WTC11 (cell line): ENCODE results near the gene KLHL40. TPM values are rescaled to one million over a fixed set of nuclear protein-coding genes. Genes with fewer than 3 reads are reported as not detected.

Experiments used
- ATAC-seq: fragments of 200-7000 bp; cut with Tn5 transposase; 2 replicates; pipeline ENCODE4 v1.10.0; 2021; ENCODE audit warnings: mild to moderate bottlenecking, moderate library complexity
- CTCF ChIA-PET: fragments of 300-600 bp; sonication (Branson Sonifier 250); formaldehyde crosslinking; loops from one replicate; lab custom pipeline; 2021; ENCODE audit warnings: antibody characterized with exemption; lab: Charles Lee
- POLR2A ChIA-PET: fragments of 350-600 bp; sonication (Branson Sonifier 250); formaldehyde crosslinking; loops from one replicate; lab custom pipeline; 2021; ENCODE audit warnings: antibody characterized with exemption; lab: Charles Lee
- DNase-seq: peaks from one replicate; pipeline ENCODE4 v3.0.0; 2021; ENCODE audit warnings: low spot score
- H3K27ac Mint-ChIP-seq: 2 replicates; pipeline ENCODE4 v1.8.0; 2021; ENCODE audit warnings: mixed read lengths
- H3K27me3 Mint-ChIP-seq: 2 replicates; pipeline ENCODE4 v1.8.0; 2021; ENCODE audit warnings: low read depth, mild to moderate bottlenecking, moderate library complexity, mixed read lengths
- H3K36me3 Mint-ChIP-seq: 2 replicates; pipeline ENCODE4 v1.8.0; 2021; ENCODE audit warnings: mixed read lengths
- H3K4me1 Mint-ChIP-seq: 2 replicates; pipeline ENCODE4 v1.8.0; 2022; ENCODE audit warnings: mixed read lengths
- H3K4me3 Mint-ChIP-seq: 2 replicates; pipeline ENCODE4 v1.8.0; 2021; ENCODE audit warnings: mild to moderate bottlenecking, moderate library complexity, mixed read lengths
- H3K9me3 Mint-ChIP-seq: 2 replicates; pipeline ENCODE4 v1.8.0; 2021; ENCODE audit warnings: mixed read lengths
- CBFB ChIP-seq: sonication (generic); formaldehyde crosslinking; IDR thresholded peaks from 2 replicates; pipeline ENCODE4 v1.8.1; 2022; ENCODE audit warnings: mild to moderate bottlenecking, low read depth, missing genetic modification reagents
- FOXJ3 ChIP-seq: sonication (generic); formaldehyde crosslinking; IDR thresholded peaks from 2 replicates; pipeline ENCODE4 v1.9.0; 2021; ENCODE audit warnings: missing genetic modification reagents, mild to moderate bottlenecking, borderline replicate concordance
- MYBL2 ChIP-seq: sonication (generic); formaldehyde crosslinking; IDR thresholded peaks from 2 replicates; pipeline ENCODE4 v1.8.1; 2023; ENCODE audit warnings: mild to moderate bottlenecking, moderate library complexity, missing genetic modification reagents
- NFATC4 ChIP-seq: fragments of 250-450 bp; sonication (Bioruptor Pico); IDR thresholded peaks from 2 replicates; pipeline ENCODE4 v1.9.0; 2021; ENCODE audit warnings: mild to moderate bottlenecking
- NFE2L1 ChIP-seq: sonication (generic); formaldehyde crosslinking; IDR thresholded peaks from 2 replicates; pipeline ENCODE4 v1.8.1; 2023; ENCODE audit warnings: missing genetic modification reagents
- NR1H2 ChIP-seq: sonication (generic); formaldehyde crosslinking; IDR thresholded peaks from 2 replicates; pipeline ENCODE4 v1.9.0; 2021; ENCODE audit warnings: mild to moderate bottlenecking, moderate library complexity, missing genetic modification reagents
- NR2C2 ChIP-seq: sonication (generic); formaldehyde crosslinking; IDR thresholded peaks from 2 replicates; pipeline ENCODE4 v1.8.0; 2022; ENCODE audit warnings: mild to moderate bottlenecking, missing genetic modification reagents
- SOX15 ChIP-seq: fragments of 250-450 bp; sonication (Bioruptor Pico); IDR thresholded peaks from 2 replicates; pipeline ENCODE4 v1.9.0; 2021; ENCODE audit warnings: mild to moderate bottlenecking
- TEAD1 ChIP-seq: sonication (generic); formaldehyde crosslinking; IDR thresholded peaks from 2 replicates; pipeline ENCODE4 v1.8.0; 2022; ENCODE audit warnings: mild to moderate bottlenecking, missing genetic modification reagents
- TEAD4 ChIP-seq: sonication (generic); formaldehyde crosslinking; IDR thresholded peaks from 2 replicates; pipeline ENCODE4 v1.8.0; 2022; ENCODE audit warnings: mild to moderate bottlenecking, missing genetic modification reagents
- ZNF232 ChIP-seq: sonication (generic); formaldehyde crosslinking; IDR thresholded peaks from 2 replicates; pipeline ENCODE4 v1.8.0; 2022; ENCODE audit warnings: mild to moderate bottlenecking, missing genetic modification reagents
- ZNF671 ChIP-seq: fragments of 250-450 bp; sonication (Bioruptor Pico); IDR thresholded peaks from 2 replicates; pipeline ENCODE4 v1.8.0; 2021; ENCODE audit warnings: mild to moderate bottlenecking
- total RNA-seq: library from RNA; stranded (reverse); gene quantifications from 3 replicates; pipeline ENCODE4 v1.2.3, GENCODE V29; 2021
- TF ChIP-seq, protein P1 (sequence below): fragments of 250-450 bp; sonication (Bioruptor Pico); conservative IDR thresholded peaks from 2 replicates; pipeline ENCODE4 v1.9.0; 2021; ENCODE audit warnings: mild to moderate bottlenecking
- TF ChIP-seq, protein P2 (sequence below): fragments of 200-600 bp; IDR thresholded peaks from 2 replicates; pipeline ENCODE4 v1.8.0; 2022; ENCODE audit warnings: antibody characterized with exemption
- TF ChIP-seq, protein P3 (sequence below): fragments of 250-450 bp; sonication (Bioruptor Pico); IDR thresholded peaks from 2 replicates; pipeline ENCODE4 v1.8.0; 2021; ENCODE audit warnings: mild to moderate bottlenecking
- TF ChIP-seq, protein P4 (sequence below): fragments of 250-450 bp; sonication (Bioruptor Pico); IDR thresholded peaks from 2 replicates; pipeline ENCODE4 v1.9.0; 2021; ENCODE audit warnings: mild to moderate bottlenecking
- TF ChIP-seq, protein P5 (sequence below): fragments of 250-450 bp; sonication (Bioruptor Pico); IDR thresholded peaks from 2 replicates; pipeline ENCODE4 v2.1.2; 2022; ENCODE audit warnings: mild to moderate bottlenecking, moderate library complexity
- TF ChIP-seq, protein P6 (sequence below): fragments of 250-450 bp; sonication (Bioruptor Pico); IDR thresholded peaks from 2 replicates; pipeline ENCODE4 v1.9.0; 2021; ENCODE audit warnings: mild to moderate bottlenecking, borderline replicate concordance

KLHL40 gene
- total RNA-seq, 1 experiment from 2014 or later = not detected

DNA sequence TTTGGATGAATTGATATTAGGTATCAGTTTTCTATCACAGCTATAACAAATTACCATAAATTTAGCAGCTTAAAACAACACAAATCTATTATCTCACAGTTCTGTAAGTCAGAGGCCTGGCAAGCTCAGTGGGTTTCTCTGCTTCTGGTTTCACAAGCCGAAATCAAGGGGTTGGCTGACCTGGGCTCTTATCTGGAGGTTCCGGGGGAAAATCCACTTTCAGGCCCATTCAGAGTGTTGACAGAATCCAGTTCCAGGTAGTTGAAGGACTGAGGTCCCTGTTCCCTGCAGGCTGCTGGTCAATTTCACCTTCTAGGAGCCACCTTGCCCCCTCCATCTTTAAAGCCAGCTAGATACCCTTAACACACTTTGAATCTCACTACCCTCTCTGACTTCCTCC lies 28.4 kb downstream of the KLHL40 start (continued):
- TF ChIP-seq NR2C2 (no peak), CBFB (CRISPR knock-in tag) (no peak), NFATC4 (no peak), FOXJ3 (no peak), NFE2L1 (no peak), TEAD1 (CRISPR knock-in tag) (no peak), MYBL2 (CRISPR knock-in tag) (no peak), SOX15 (CRISPR knock-in tag) (no peak)
- TF ChIP-seq, protein P1, sequence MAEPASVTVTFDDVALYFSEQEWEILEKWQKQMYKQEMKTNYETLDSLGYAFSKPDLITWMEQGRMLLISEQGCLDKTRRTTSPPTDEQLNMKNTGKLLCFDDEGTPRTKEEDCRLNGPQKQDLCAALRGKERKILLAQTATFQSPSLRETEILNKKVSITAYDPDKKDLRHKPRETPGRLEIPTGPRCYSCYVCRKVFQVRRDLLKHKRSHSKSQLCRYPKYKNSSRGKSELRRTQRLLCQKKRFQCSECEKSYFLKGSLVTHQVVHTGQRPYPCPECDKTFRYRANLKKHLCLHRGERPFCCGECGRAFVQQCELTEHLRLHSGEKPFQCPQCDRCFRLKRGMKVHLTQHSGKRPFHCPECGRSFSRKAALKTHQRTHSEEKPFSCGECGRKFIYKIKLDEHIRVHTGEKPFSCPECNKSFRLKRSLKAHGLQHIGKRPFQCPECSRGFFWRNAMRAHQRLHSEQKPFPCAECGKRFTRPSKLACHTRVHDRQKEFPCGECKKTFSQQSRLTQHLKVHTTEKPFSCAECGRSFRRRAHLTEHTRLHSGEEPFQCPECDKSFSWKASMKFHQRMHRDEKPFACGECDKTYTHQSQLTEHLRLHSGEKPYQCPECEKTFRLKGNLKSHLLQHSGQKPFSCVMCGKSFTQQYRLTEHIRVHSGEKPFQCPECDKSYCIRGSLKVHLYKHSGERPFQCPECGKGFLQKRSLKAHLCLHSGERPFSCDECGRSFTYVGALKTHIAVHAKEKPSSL = no peak
- TF ChIP-seq, protein P2, sequence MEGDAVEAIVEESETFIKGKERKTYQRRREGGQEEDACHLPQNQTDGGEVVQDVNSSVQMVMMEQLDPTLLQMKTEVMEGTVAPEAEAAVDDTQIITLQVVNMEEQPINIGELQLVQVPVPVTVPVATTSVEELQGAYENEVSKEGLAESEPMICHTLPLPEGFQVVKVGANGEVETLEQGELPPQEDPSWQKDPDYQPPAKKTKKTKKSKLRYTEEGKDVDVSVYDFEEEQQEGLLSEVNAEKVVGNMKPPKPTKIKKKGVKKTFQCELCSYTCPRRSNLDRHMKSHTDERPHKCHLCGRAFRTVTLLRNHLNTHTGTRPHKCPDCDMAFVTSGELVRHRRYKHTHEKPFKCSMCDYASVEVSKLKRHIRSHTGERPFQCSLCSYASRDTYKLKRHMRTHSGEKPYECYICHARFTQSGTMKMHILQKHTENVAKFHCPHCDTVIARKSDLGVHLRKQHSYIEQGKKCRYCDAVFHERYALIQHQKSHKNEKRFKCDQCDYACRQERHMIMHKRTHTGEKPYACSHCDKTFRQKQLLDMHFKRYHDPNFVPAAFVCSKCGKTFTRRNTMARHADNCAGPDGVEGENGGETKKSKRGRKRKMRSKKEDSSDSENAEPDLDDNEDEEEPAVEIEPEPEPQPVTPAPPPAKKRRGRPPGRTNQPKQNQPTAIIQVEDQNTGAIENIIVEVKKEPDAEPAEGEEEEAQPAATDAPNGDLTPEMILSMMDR = no peak
- TF ChIP-seq, protein P3, sequence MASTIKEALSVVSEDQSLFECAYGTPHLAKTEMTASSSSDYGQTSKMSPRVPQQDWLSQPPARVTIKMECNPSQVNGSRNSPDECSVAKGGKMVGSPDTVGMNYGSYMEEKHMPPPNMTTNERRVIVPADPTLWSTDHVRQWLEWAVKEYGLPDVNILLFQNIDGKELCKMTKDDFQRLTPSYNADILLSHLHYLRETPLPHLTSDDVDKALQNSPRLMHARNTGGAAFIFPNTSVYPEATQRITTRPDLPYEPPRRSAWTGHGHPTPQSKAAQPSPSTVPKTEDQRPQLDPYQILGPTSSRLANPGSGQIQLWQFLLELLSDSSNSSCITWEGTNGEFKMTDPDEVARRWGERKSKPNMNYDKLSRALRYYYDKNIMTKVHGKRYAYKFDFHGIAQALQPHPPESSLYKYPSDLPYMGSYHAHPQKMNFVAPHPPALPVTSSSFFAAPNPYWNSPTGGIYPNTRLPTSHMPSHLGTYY (CRISPR knock-in tag) = no peak

DNA sequence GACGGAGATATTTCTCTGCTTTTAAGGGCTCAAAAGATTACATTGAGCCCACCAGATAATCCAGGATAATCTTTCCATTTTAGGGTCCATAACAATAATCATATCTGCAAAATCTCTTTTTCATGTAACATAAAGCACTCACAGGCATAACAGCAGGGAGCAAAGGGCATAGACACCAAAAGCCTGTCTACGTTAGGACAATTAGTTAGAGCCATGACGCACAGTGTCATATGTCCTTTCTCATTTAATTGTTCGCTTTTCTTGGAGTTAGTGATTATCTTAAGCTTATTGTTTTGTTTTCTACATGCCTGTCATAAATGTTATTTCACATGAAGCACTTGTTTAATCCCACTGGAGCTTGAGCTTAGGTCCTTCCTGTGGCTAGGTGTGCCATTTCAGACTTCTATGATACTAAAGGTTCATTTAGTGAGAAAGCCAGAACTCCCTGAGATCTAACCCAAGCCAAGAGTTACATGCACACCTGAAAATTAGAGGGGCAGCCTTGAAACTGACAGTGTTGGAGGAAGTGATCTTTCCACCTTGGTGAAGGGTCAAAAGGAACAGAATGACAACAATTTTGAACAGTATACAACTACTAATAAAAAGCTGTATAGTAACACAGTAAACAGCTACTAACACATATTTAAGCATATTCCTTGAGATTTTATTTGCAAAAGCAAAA lies 29.0 kb downstream of the KLHL40 start:
- DNase-seq = no peak
- CTCF ChIA-PET = interaction anchor here (0.9 kb wide), 1 partner anchor 11 kb away, joined by 3 read pairs; the partner anchor contains the start of gene HHATL
- TF ChIP-seq SOX15 (CRISPR knock-in tag) = no peak
- no peak for TF ChIP-seq CBFB (CRISPR knock-in tag)
- TF ChIP-seq, protein P4, sequence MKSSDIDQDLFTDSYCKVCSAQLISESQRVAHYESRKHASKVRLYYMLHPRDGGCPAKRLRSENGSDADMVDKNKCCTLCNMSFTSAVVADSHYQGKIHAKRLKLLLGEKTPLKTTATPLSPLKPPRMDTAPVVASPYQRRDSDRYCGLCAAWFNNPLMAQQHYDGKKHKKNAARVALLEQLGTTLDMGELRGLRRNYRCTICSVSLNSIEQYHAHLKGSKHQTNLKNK = no peak
- TF ChIP-seq, protein P5, sequence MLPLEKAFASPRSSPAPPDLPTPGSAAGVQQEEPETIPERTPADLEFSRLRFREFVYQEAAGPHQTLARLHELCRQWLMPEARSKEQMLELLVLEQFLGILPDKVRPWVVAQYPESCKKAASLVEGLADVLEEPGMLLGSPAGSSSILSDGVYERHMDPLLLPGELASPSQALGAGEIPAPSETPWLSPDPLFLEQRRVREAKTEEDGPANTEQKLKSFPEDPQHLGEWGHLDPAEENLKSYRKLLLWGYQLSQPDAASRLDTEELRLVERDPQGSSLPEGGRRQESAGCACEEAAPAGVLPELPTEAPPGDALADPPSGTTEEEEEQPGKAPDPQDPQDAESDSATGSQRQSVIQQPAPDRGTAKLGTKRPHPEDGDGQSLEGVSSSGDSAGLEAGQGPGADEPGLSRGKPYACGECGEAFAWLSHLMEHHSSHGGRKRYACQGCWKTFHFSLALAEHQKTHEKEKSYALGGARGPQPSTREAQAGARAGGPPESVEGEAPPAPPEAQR (CRISPR knock-in tag) = no peak
- no peak for TF ChIP-seq ZNF232 (CRISPR knock-in tag)
- no peak overlapping the region for H3K27ac Mint-ChIP-seq
- no peaks in the 10 kb centered on the region for H3K36me3 Mint-ChIP-seq
- H3K9me3 Mint-ChIP-seq = no peaks in the 10 kb centered on the region
- POLR2A ChIA-PET = interaction anchor here (0.6 kb wide), 1 partner anchor 81 kb away, joined by 3 read pairs; no protein-coding TSS in a partner anchor
- H3K27me3 Mint-ChIP-seq = no peaks in the 10 kb centered on the region
- no peak overlapping the region for H3K4me3 Mint-ChIP-seq
- H3K4me1 Mint-ChIP-seq = no peaks in the 10 kb centered on the region
- ATAC-seq = no peak

DNA sequence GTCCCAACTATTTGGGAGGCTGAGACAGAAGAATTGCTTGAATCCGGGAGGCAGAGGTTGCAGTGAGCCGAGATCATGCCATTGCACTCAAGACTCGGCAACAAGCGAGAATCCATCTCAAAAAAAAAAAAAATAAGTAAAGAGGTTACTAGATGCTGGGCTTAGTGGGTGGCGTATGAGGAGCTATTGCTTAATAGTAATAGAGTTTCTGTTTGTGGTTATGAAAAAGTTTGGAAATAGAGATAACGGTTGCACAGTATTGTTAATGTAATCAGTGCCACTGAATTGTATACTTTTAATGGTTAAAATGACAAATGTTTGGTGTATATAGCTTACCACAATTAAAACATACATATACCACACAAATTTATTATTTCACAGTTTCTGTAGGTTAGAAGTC lies 32.0 kb downstream of the KLHL40 start:
- ChIA-PET CTCF (no interaction called here), POLR2A (no interaction called here)
- no peak for TF ChIP-seq ZNF671 (CRISPR knock-in tag)
- TF ChIP-seq, protein P6, sequence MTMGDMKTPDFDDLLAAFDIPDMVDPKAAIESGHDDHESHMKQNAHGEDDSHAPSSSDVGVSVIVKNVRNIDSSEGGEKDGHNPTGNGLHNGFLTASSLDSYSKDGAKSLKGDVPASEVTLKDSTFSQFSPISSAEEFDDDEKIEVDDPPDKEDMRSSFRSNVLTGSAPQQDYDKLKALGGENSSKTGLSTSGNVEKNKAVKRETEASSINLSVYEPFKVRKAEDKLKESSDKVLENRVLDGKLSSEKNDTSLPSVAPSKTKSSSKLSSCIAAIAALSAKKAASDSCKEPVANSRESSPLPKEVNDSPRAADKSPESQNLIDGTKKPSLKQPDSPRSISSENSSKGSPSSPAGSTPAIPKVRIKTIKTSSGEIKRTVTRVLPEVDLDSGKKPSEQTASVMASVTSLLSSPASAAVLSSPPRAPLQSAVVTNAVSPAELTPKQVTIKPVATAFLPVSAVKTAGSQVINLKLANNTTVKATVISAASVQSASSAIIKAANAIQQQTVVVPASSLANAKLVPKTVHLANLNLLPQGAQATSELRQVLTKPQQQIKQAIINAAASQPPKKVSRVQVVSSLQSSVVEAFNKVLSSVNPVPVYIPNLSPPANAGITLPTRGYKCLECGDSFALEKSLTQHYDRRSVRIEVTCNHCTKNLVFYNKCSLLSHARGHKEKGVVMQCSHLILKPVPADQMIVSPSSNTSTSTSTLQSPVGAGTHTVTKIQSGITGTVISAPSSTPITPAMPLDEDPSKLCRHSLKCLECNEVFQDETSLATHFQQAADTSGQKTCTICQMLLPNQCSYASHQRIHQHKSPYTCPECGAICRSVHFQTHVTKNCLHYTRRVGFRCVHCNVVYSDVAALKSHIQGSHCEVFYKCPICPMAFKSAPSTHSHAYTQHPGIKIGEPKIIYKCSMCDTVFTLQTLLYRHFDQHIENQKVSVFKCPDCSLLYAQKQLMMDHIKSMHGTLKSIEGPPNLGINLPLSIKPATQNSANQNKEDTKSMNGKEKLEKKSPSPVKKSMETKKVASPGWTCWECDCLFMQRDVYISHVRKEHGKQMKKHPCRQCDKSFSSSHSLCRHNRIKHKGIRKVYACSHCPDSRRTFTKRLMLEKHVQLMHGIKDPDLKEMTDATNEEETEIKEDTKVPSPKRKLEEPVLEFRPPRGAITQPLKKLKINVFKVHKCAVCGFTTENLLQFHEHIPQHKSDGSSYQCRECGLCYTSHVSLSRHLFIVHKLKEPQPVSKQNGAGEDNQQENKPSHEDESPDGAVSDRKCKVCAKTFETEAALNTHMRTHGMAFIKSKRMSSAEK (CRISPR knock-in tag) = no peak
- no peak for TF ChIP-seq TEAD4
- no peak for TF ChIP-seq NR1H2 (CRISPR knock-in tag)
- Mint-ChIP-seq H3K4me1 (no peaks in the 10 kb centered on the region), H3K4me3 (no peak overlapping the region), H3K27ac (no peak overlapping the region), H3K27me3 (no peaks in the 10 kb centered on the region), H3K9me3 (peaks cover 9% of the 10 kb centered on the region), H3K36me3 (peaks cover 4% of the 10 kb centered on the region; the same call in 1 of the 2 replicates)
- DNase-seq (no peak), ATAC-seq (no peak)
